MCF 10A (cell line): ENCODE measurements around the gene PRKD1. TPM values are rescaled to one million over a fixed set of nuclear protein-coding genes. Genes with fewer than 3 reads are reported as not detected.

Experiments
- BruUV-seq: library from RNA; stranded (reverse); fragments of 400-500 nt; replicated peaks from 2 replicates; lab custom pipeline; 2021; lab: Mats Ljungman, UMichigan
- CTCF ChIA-PET: fragments of 300-600 bp; sonication (Branson Sonifier 250); formaldehyde crosslinking; extraction: SDS; loops from one replicate; lab custom pipeline; 2021; ENCODE audit warnings: antibody characterized with exemption, inconsistent platforms; lab: Yijun Ruan, JAX
- POLR2A ChIA-PET: fragments of 300-600, 350-650 bp; sonication (Branson Sonifier 250); formaldehyde crosslinking; extraction: SDS; loops from one replicate; lab custom pipeline; 2020; ENCODE audit warnings: antibody characterized with exemption, inconsistent platforms; lab: Yijun Ruan, JAX
- DNase-seq: peaks from one replicate; pipeline ENCODE4 v3.0.0-alpha.2; 2018; ENCODE audit not compliant: unreplicated experiment
- H3K27ac Mint-ChIP-seq: one replicate; pipeline ENCODE4 v1.8.0; 2022; ENCODE audit warnings: mild to moderate bottlenecking, low read depth, mixed read lengths; ENCODE audit not compliant: unreplicated experiment
- H3K27me3 Mint-ChIP-seq: one replicate; pipeline ENCODE4 v1.8.0; 2022; ENCODE audit warnings: mixed read lengths; ENCODE audit not compliant: insufficient read depth, unreplicated experiment
- H3K36me3 Mint-ChIP-seq: one replicate; pipeline ENCODE4 v1.8.0; 2022; ENCODE audit warnings: mild to moderate bottlenecking, moderate library complexity, mixed read lengths; ENCODE audit not compliant: insufficient read depth, unreplicated experiment
- H3K4me1 Mint-ChIP-seq: one replicate; pipeline ENCODE4 v1.8.0; 2022; ENCODE audit warnings: mixed read lengths; ENCODE audit not compliant: insufficient read depth, unreplicated experiment
- H3K4me3 Mint-ChIP-seq: one replicate; pipeline ENCODE4 v1.8.0; 2022; ENCODE audit warnings: mild to moderate bottlenecking, moderate library complexity, mixed read lengths; ENCODE audit not compliant: unreplicated experiment
- H3K9me3 Mint-ChIP-seq: one replicate; pipeline ENCODE4 v1.8.0; 2022; ENCODE audit warnings: mixed read lengths; ENCODE audit not compliant: unreplicated experiment
- intact Hi-C: fragments of 100-400 bp; cut with micrococcal nuclease; formaldehyde crosslinking; loops from 2 replicates; pipeline ENCODE4 v1.14.1; 2022
- total RNA-seq: library from RNA; stranded (reverse); gene quantifications from 2 replicates; pipeline ENCODE4 v1.2.3, GENCODE V29; 2022
- TF ChIP-seq, protein P1 (sequence below): fragments of 200-600 bp; IDR thresholded peaks from one replicate; pipeline ENCODE4 v1.8.0; 2022; ENCODE audit warnings: antibody characterized with exemption, mild to moderate bottlenecking; ENCODE audit not compliant: unreplicated experiment

Gene PRKD1
- total RNA-seq, 1 experiment from 2014 or later: 8.8 TPM

GRCh38 chr14:29601616-29602015 is 326.0 kb downstream of the PRKD1 start:
- ChIA-PET CTCF (no interaction called here), POLR2A (no interaction called here)
- no TSS peak for BruUV-seq
- H3K4me1 Mint-ChIP-seq: no peaks in the 10 kb centered on the region
- intact Hi-C loops: no loop called here
- H3K36me3 Mint-ChIP-seq: peaks cover 4% of the 10 kb centered on the region
- TF ChIP-seq, protein P1, sequence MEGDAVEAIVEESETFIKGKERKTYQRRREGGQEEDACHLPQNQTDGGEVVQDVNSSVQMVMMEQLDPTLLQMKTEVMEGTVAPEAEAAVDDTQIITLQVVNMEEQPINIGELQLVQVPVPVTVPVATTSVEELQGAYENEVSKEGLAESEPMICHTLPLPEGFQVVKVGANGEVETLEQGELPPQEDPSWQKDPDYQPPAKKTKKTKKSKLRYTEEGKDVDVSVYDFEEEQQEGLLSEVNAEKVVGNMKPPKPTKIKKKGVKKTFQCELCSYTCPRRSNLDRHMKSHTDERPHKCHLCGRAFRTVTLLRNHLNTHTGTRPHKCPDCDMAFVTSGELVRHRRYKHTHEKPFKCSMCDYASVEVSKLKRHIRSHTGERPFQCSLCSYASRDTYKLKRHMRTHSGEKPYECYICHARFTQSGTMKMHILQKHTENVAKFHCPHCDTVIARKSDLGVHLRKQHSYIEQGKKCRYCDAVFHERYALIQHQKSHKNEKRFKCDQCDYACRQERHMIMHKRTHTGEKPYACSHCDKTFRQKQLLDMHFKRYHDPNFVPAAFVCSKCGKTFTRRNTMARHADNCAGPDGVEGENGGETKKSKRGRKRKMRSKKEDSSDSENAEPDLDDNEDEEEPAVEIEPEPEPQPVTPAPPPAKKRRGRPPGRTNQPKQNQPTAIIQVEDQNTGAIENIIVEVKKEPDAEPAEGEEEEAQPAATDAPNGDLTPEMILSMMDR: no peak
- H3K27me3 Mint-ChIP-seq: no peaks in the 10 kb centered on the region
- no peak overlapping the region for H3K27ac Mint-ChIP-seq
- H3K4me3 Mint-ChIP-seq: no peak overlapping the region
- no peak for DNase-seq
- no peaks in the 10 kb centered on the region for H3K9me3 Mint-ChIP-seq

DNA sequence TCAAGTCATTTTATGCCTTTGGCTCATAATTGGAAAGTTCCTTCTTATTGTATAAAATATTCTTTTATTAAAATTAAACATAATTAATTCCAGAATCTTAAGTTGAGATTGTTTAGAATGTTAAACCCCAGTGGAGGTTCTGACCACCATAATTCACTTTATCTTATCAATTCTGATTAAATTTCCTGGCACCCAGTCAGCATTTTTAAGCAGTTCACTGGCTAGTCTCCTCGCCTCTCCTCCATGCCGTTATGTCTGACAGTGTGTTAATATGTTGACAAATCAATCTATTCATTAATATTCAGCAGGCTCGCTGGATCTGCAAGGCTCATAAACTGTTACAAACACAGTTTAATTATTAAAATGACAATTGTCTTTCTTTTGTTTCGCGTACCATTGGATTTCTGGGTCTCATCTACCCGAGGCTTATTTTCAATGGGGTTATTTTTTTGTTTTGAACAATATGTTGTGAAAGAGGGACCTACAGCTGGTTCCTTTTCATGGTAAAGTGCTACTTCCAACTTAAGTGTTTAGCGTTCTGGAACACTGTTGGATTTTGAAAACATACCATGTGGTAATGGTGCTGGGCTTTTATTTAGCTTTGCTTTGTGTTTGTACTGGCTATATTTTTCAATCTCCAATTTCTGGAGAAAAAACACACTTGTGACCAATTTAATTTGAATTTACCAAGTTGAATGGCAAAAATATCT is 339.7 kb downstream of the PRKD1 start:
- no peaks in the 10 kb centered on the region for H3K36me3 Mint-ChIP-seq
- no peak overlapping the region for H3K4me3 Mint-ChIP-seq
- TF ChIP-seq, protein P1: no peak
- no peak for DNase-seq
- H3K27ac Mint-ChIP-seq: no peak overlapping the region
- intact Hi-C loops: no loop called here
- CTCF ChIA-PET: interaction anchor here (0.7 kb wide), 1 partner anchor 48 kb away, joined by 3 read pairs; no protein-coding TSS in a partner anchor
- POLR2A ChIA-PET: no interaction called here
- BruUV-seq: no TSS peak
- H3K4me1 Mint-ChIP-seq: peaks cover 7% of the 10 kb centered on the region
- no peaks in the 10 kb centered on the region for H3K9me3 Mint-ChIP-seq
- H3K27me3 Mint-ChIP-seq: no peaks in the 10 kb centered on the region

GRCh38 chr14:29587046-29587445 is 340.6 kb downstream of the PRKD1 start:
- Mint-ChIP-seq H3K9me3 (no peaks in the 10 kb centered on the region), H3K27me3 (no peaks in the 10 kb centered on the region), H3K27ac (no peak overlapping the region), H3K4me1 (peaks cover 7% of the 10 kb centered on the region), H3K4me3 (no peak overlapping the region), H3K36me3 (no peaks in the 10 kb centered on the region)
- no TSS peak for BruUV-seq
- intact Hi-C loops: no loop called here
- no peak for DNase-seq
- TF ChIP-seq, protein P1: no peak
- CTCF ChIA-PET: no interaction called here
- POLR2A ChIA-PET: no interaction called here

- Mint-ChIP-seq H3K36me3 (no peaks in the 10 kb centered on the region), H3K9me3 (no peaks in the 10 kb centered on the region), H3K27me3 (no peaks in the 10 kb centered on the region), H3K4me1 (peaks cover 7% of the 10 kb centered on the region), H3K27ac (peak overlapping the region; percentile 39), H3K4me3 (peak overlapping the region; percentile 6)
- CTCF ChIA-PET: no interaction called here
- peak; percentile 70 for DNase-seq
- BruUV-seq: no TSS peak
- POLR2A ChIA-PET: no interaction called here
- TF ChIP-seq, protein P1: no peak
- intact Hi-C loops: no loop called here
Observed at GRCh38 chr14:29584992-29585391, 342.7 kb downstream of the PRKD1 start.
